GM12892 (cell line): ENCODE results near the gene OXNAD1.

Experiments used
- POLR2A ChIP-seq: IDR thresholded peaks from 2 replicates; pipeline ENCODE4 v1.6.1; 2011; ENCODE audit warnings: low read depth, low read length, control low read depth
- POLR2AphosphoS5 ChIP-seq: IDR thresholded peaks from 2 replicates; pipeline ENCODE4 v1.6.1; 2011; ENCODE audit warnings: low read depth, low read length, control low read depth

GRCh38 chr3:16325850-16326249 is 60.8 kb downstream of the OXNAD1 start:
- TF ChIP-seq POLR2A (no peak), POLR2AphosphoS5 (no peak; the same call in none of the 2 replicates)
